Esophagus squamous epithelium (tissue), 5 donors: ENCODE measurements around the gene IPCEF1. TPM values are rescaled to one million over a fixed set of nuclear protein-coding genes. Genes with fewer than 3 reads are reported as not detected.

Experiments
- DNase-seq: peaks from one replicate; lab custom pipeline; 2025; lab: John Stamatoyannopoulos, UW
- H3K27ac ChIP-seq, 4 donors: fragments of 200-600 bp; sonication (generic); one replicate each; pipeline ENCODE4 v1.5.1; 2016 to 2019; ENCODE audit warnings: mild to moderate bottlenecking in 1 of 4
- H3K27me3 ChIP-seq, 4 donors: fragments of 200-600 bp; sonication (generic); 1 replicate in 3 of 4; 2 replicates in 1 of 4; pipeline versions ENCODE4 v1.5.1 to v1.6.0; 2017 to 2021; ENCODE audit warnings: antibody characterized with exemption in 1 of 4
- H3K36me3 ChIP-seq, 3 donors: fragments of 200-600 bp; sonication (generic); one replicate each; pipeline ENCODE4 v1.5.1; 2016 to 2019
- H3K4me1 ChIP-seq, 3 donors: fragments of 200-600 bp; sonication (generic); one replicate each; pipeline ENCODE4 v1.5.1; 2017 to 2019
- H3K4me3 ChIP-seq, 4 donors: fragments of 200-600 bp; sonication (generic); 1 replicate in 3 of 4; 2 replicates in 1 of 4; pipeline ENCODE4 v1.5.1; 2016 to 2019; ENCODE audit warnings: mild to moderate bottlenecking in 2 of 4, moderate library complexity in 1 of 4
- H3K9me3 ChIP-seq, 3 donors: fragments of 200-600 bp; sonication (generic); one replicate each; pipeline ENCODE4 v1.5.1; 2016 to 2019
- POLR2A ChIP-seq, 4 donors: fragments of 450-650 bp; IDR thresholded peaks; one replicate each; pipeline ENCODE4 v1.6.1; 2017; ENCODE audit warnings: antibody characterized with exemption in 4 of 4, mild to moderate bottlenecking in 4 of 4, moderate library complexity in 3 of 4
- WGBS, 2 donors: methylation state at CpG; one replicate each; pipeline ENCODE4 v1.1.5; 2018; 5-methylcytosine and 5-hydroxymethylcytosine counted together
- intact Hi-C: fragments of 100-400 bp; cut with DNase I; formaldehyde crosslinking; loops from one replicate; pipeline ENCODE4 v1.15.0; 2022
- total RNA-seq, 4 donors: library from RNA; depleted of rRNA; stranded (reverse); fragments of >200 nt; gene quantifications; one replicate each; pipeline ENCODE4 v1.1.0, GENCODE V29; 2016
- TF ChIP-seq, protein P1 (sequence below), 6 experiments: fragments of 450-650 bp in 4 of 6; fragments of 200-600 bp in 2 of 6; sonication (generic) in 2 of 6; IDR thresholded peaks; one replicate each; pipeline ENCODE4 v1.5.1; 2016 to 2019; ENCODE audit warnings: antibody characterized with exemption in 6 of 6, mild to moderate bottlenecking in 4 of 6, moderate library complexity in 4 of 6
- donor health status: DM: yes; HTN: yes; CAD: no.

IPCEF1 gene
- total RNA-seq, 4 donors from 2014 or later = 1.8 to 8.1 (median 3.5) TPM

DNA sequence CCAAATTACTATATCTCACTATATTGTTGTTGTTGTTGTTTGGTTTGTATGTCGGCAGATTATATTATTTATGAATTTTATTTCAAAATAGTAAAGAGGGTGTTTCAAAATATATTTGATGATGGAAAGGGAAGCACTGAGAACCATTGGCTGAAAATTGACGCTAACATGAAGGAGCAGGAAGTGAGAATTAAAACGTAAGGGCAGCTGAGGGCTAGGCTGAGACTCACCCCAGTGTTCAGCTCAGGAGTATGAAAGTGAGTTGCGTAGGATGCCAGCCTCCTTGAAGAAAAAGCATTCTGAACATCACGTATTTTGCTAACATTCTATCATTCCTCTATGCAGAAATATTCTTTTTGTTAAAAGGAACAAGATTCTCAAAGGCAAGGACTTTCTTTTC, 10.7 kb upstream of the IPCEF1 start:
- intact Hi-C loops = no loop called here
- Histone ChIP-seq H3K9me3 (no peaks in the 10 kb centered on the region), H3K27me3 (no peaks in the 10 kb centered on the region), H3K27ac (peak overlapping the region in 2 of 4 donors; percentile 16 to 62), H3K4me1 (peaks cover 0 to 15% (median 0%) of the 10 kb centered on the region in 3 donors), H3K4me3 (no peak overlapping the region), H3K36me3 (no peaks in the 10 kb centered on the region)
- DNase-seq = no peak
- TF ChIP-seq, protein P1, sequence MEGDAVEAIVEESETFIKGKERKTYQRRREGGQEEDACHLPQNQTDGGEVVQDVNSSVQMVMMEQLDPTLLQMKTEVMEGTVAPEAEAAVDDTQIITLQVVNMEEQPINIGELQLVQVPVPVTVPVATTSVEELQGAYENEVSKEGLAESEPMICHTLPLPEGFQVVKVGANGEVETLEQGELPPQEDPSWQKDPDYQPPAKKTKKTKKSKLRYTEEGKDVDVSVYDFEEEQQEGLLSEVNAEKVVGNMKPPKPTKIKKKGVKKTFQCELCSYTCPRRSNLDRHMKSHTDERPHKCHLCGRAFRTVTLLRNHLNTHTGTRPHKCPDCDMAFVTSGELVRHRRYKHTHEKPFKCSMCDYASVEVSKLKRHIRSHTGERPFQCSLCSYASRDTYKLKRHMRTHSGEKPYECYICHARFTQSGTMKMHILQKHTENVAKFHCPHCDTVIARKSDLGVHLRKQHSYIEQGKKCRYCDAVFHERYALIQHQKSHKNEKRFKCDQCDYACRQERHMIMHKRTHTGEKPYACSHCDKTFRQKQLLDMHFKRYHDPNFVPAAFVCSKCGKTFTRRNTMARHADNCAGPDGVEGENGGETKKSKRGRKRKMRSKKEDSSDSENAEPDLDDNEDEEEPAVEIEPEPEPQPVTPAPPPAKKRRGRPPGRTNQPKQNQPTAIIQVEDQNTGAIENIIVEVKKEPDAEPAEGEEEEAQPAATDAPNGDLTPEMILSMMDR (IDR thresholded peaks at IDR 0.05) = no peak
- WGBS, 2 donors = 80 to 82% methylated on average over 5 of the region's 5 CpGs

DNA sequence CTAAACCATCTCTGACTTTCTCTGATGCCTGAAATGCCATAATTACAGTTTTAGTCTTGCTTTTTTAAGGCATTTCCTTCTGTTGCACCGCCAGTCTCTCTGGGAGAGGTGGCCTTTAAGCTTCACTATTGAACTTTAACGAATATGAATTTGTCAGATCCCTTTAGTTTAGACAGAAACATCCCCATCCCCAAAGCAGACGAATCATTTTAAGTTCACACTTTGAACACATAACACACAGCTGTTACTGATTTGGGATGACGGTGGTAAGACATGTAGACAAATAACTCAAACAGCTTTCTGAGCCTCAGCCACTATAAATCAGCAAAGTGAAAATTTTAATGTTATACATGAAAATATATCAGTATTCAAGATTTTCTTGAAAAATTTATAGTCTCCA, 7.2 kb upstream of the IPCEF1 start:
- TF ChIP-seq, protein P1 (IDR thresholded peaks at IDR 0.05) = no peak
- no peak for TF ChIP-seq POLR2A (IDR thresholded peaks at IDR 0.05)
- Histone ChIP-seq H3K9me3 (no peaks in the 10 kb centered on the region), H3K27ac (no peak overlapping the region), H3K4me3 (no peak overlapping the region), H3K4me1 (peaks cover 0 to 16% (median 0%) of the 10 kb centered on the region in 3 donors), H3K27me3 (no peaks in the 10 kb centered on the region), H3K36me3 (no peaks in the 10 kb centered on the region)
- DNase-seq = no peak
- intact Hi-C loops = no loop called here
- WGBS, 2 donors = 65 to 80% methylated on average over 4 of the region's 4 CpGs

DNA sequence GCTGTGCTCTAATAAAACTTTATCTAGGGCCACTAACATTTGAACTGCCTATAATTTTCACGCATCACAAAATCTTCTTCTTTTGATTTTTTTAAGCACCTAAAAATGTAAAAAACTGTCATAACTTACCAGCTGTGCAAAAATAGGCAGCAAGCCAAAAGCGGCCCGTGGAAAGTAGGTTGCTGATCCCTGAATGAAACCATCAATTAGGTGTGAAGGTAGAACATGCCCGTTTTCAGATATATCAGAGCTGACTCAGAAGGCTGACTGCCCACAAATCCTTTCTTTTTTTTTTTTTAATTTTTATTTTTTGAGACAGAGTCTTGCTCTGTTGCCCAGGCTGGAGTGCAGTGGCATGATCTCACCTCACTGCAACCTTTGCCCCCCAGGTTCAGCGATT, 4.9 kb upstream of the IPCEF1 start:
- no peaks in the 10 kb centered on the region for H3K9me3 ChIP-seq
- H3K4me3 ChIP-seq = no peak overlapping the region
- TF ChIP-seq POLR2A (IDR thresholded peaks at IDR 0.05) = no peak
- TF ChIP-seq, protein P1 (IDR thresholded peaks at IDR 0.05) = no peak
- H3K27ac ChIP-seq = no peak overlapping the region
- H3K36me3 ChIP-seq = no peaks in the 10 kb centered on the region
- DNase-seq = no peak
- peaks cover 0 to 3% (median 0%) of the 10 kb centered on the region in 3 donors for H3K4me1 ChIP-seq
- intact Hi-C loops = no loop called here
- no peaks in the 10 kb centered on the region for H3K27me3 ChIP-seq
- 55 to 66% methylated on average over 5 of the region's 5 CpGs for WGBS, 2 donors

DNA sequence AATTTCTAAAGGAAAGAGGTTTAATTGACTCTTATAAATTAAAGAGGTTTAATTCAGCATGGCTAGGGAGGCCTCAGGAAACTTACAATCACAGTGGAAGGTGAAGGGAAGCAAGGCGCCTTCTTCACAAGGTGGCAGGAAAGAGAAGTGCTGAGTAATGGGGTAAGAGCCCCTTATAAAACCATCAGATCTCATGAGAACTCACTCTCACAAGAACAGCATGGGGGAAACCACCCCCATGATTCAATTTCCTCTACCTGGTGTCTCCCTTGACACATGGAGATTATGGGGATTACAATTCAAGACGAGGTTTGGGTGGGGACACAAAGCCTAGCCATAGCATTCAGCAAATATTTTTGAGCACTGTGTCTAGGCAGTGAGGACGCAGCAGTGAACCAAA, 3.9 kb upstream of the IPCEF1 start:
- H3K36me3 ChIP-seq = no peaks in the 10 kb centered on the region
- DNase-seq = no peak
- 59 to 72% methylated on average over 3 of the region's 3 CpGs for WGBS, 2 donors
- H3K27me3 ChIP-seq = no peaks in the 10 kb centered on the region
- H3K4me1 ChIP-seq = peaks cover 0 to 3% (median 0%) of the 10 kb centered on the region in 3 donors
- H3K4me3 ChIP-seq = no peak overlapping the region
- TF ChIP-seq POLR2A (IDR thresholded peaks at IDR 0.05) = no peak
- TF ChIP-seq, protein P1 (IDR thresholded peaks at IDR 0.05) = no peak
- intact Hi-C loops = no loop called here
- no peak overlapping the region for H3K27ac ChIP-seq
- no peaks in the 10 kb centered on the region for H3K9me3 ChIP-seq

DNA sequence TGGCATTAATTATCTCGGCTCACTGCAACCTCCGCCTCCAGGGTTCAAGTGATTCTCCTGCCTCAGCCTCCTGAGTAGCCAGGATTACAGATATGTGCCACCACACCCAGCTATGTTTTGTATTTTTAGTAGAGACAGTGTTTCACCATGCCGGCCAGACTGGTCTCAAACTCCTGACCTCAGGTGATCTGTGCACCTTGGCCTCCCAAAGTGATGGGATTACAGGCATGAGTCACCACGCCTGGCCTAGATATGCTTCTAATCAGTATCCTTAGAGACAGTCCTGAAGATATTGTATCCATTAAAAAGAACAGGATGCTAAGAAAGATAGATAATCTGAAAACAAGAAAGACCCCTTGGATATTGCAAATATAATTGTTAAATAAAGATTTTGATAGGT, 3.1 kb upstream of the IPCEF1 start:
- DNase-seq = no peak
- TF ChIP-seq POLR2A (IDR thresholded peaks at IDR 0.05) = no peak
- TF ChIP-seq, protein P1 (IDR thresholded peaks at IDR 0.05) = no peak
- H3K4me1 ChIP-seq = peaks cover 0 to 3% (median 0%) of the 10 kb centered on the region in 3 donors
- no peak overlapping the region for H3K27ac ChIP-seq
- no peaks in the 10 kb centered on the region for H3K27me3 ChIP-seq
- H3K4me3 ChIP-seq = no peak overlapping the region
- 63 to 68% methylated on average over 4 of the region's 4 CpGs for WGBS, 2 donors
- H3K36me3 ChIP-seq = no peaks in the 10 kb centered on the region
- intact Hi-C loops = no loop called here
- H3K9me3 ChIP-seq = no peaks in the 10 kb centered on the region
